Measurements from ENCODE around the gene MACROD1. TPM values are rescaled to one million over a fixed set of nuclear protein-coding genes. Genes with fewer than 3 reads are reported as not detected.

Gene MACROD1
- total RNA-seq, 2 donors from 2014 or later, result 50.7 to 59.0 TPM

- Histone ChIP-seq H3K27me3 (no peaks in the 10 kb centered on the region), H3K4me1 (peaks cover 0 to 26% of the 10 kb centered on the region in 2 donors), H3K9me3 (no peaks in the 10 kb centered on the region), H3K36me3 (no peaks in the 10 kb centered on the region), H3K27ac (no peak overlapping the region), H3K4me3 (no peak overlapping the region)
- TF ChIP-seq CTCF (IDR thresholded peaks at IDR 0.05), result no peak
- no peak for DNase-seq (ENCODE audit: low spot score)
These were observed 101.4 kb downstream of the MACROD1 start for GRCh38 chr11:64064374-64065140.

GRCh38 chr11:64063777-64064176 lies 102.1 kb downstream of the MACROD1 start:
- H3K4me1 ChIP-seq, result peaks cover 0 to 23% of the 10 kb centered on the region in 2 donors
- no peaks in the 10 kb centered on the region for H3K27me3 ChIP-seq
- H3K36me3 ChIP-seq, result no peaks in the 10 kb centered on the region
- no peak for TF ChIP-seq CTCF (IDR thresholded peaks at IDR 0.05)
- DNase-seq (ENCODE audit: low spot score), result no peak
- no peaks in the 10 kb centered on the region for H3K9me3 ChIP-seq
- H3K4me3 ChIP-seq, result no peak overlapping the region
- no peak overlapping the region for H3K27ac ChIP-seq

- TF ChIP-seq CTCF (IDR thresholded peaks at IDR 0.05), result no peak
- Histone ChIP-seq H3K9me3 (no peaks in the 10 kb centered on the region), H3K4me1 (peaks cover 0 to 30% of the 10 kb centered on the region in 2 donors), H3K27me3 (no peaks in the 10 kb centered on the region), H3K4me3 (no peak overlapping the region), H3K36me3 (no peaks in the 10 kb centered on the region), H3K27ac (no peak overlapping the region)
- no peak for DNase-seq (ENCODE audit: low spot score)
These were observed 103.5 kb downstream of the MACROD1 start for GRCh38 chr11:64062185-64063039.

- TF ChIP-seq CTCF (IDR thresholded peaks at IDR 0.05), result no peak
- no peak overlapping the region for H3K27ac ChIP-seq
- no peaks in the 10 kb centered on the region for H3K36me3 ChIP-seq
- no peak for DNase-seq (ENCODE audit: low spot score)
- H3K4me3 ChIP-seq, result peak overlapping the region; percentile 17 to 46
- no peaks in the 10 kb centered on the region for H3K9me3 ChIP-seq
- H3K4me1 ChIP-seq, result peaks cover 0 to 45% of the 10 kb centered on the region in 2 donors
- no peaks in the 10 kb centered on the region for H3K27me3 ChIP-seq
These were observed 105.0 kb downstream of the MACROD1 start for GRCh38 chr11:64060861-64061444.

GRCh38 chr11:64060263-64060860 lies 105.6 kb downstream of the MACROD1 start:
- no peaks in the 10 kb centered on the region for H3K27me3 ChIP-seq
- H3K9me3 ChIP-seq, result no peaks in the 10 kb centered on the region
- no peak overlapping the region for H3K27ac ChIP-seq
- H3K4me1 ChIP-seq, result peaks cover 0 to 51% of the 10 kb centered on the region in 2 donors
- no peaks in the 10 kb centered on the region for H3K36me3 ChIP-seq
- no peak for TF ChIP-seq CTCF (IDR thresholded peaks at IDR 0.05)
- no peak for DNase-seq (ENCODE audit: low spot score)
- H3K4me3 ChIP-seq, result peak overlapping the region; percentile 17 to 46
